BE2C (cell line): ENCODE measurements around the gene MAP6D1.
A peak's percentile ranks its signal among the peaks of the same experiment; 100 is the strongest.

Experiments used
- DNase-seq: peaks from one replicate; pipeline ENCODE4 v3.0.0-alpha.2; 2020
- H3K27me3 ChIP-seq: fragments of 250-450 bp; sonication (Bioruptor Pico); 2 replicates; pipeline ENCODE4 v1.5.1; 2020; ENCODE audit warnings: mild to moderate bottlenecking
- H3K36me3 ChIP-seq: fragments of 250-450 bp; sonication (Bioruptor Pico); 2 replicates; pipeline ENCODE4 v1.5.1; 2020; ENCODE audit warnings: mild to moderate bottlenecking
- H3K4me1 ChIP-seq: fragments of 250-450 bp; sonication (Bioruptor Pico); 2 replicates; pipeline ENCODE4 v1.5.1; 2020
- H3K4me3 ChIP-seq: 2 replicates; pipeline ENCODE4 v1.5.1; 2011; ENCODE audit warnings: low read depth, low read length
- H3K9me3 ChIP-seq: fragments of 250-450 bp; sonication (Bioruptor Pico); 2 replicates; pipeline ENCODE4 v1.5.1; 2020
- CTCF ChIP-seq: IDR thresholded peaks from 2 replicates; pipeline ENCODE4 v1.5.1; 2012; ENCODE audit warnings: mild to moderate bottlenecking, low read depth, low read length

MAP6D1 gene

GRCh38 chr3:183827809-183828537 lies 2.6 kb upstream of the MAP6D1 start:
- Histone ChIP-seq H3K4me3 (no peak overlapping the region), H3K9me3 (no peaks in the 10 kb centered on the region), H3K36me3 (peaks cover 8% of the 10 kb centered on the region), H3K27me3 (no peaks in the 10 kb centered on the region), H3K4me1 (peaks cover 6% of the 10 kb centered on the region; the same call in 1 of the 2 replicates)
- TF ChIP-seq CTCF = no peak
- DNase-seq = no peak

GRCh38 chr3:183826448-183827250 lies 1.3 kb upstream of the MAP6D1 start:
- no peak for TF ChIP-seq CTCF
- H3K9me3 ChIP-seq = no peaks in the 10 kb centered on the region
- DNase-seq = no peak
- peak overlapping the region; percentile 50; the same call in 1 of the 2 replicates for H3K4me3 ChIP-seq
- H3K27me3 ChIP-seq = no peaks in the 10 kb centered on the region
- peaks cover 6% of the 10 kb centered on the region; the same call in 1 of the 2 replicates for H3K4me1 ChIP-seq
- no peaks in the 10 kb centered on the region; the same call in 1 of the 2 replicates for H3K36me3 ChIP-seq

GRCh38 chr3:183824761-183825455 lies 469 bp downstream of the MAP6D1 start:
- peak overlapping the region; percentile 75 for H3K4me3 ChIP-seq
- peak; percentile 38 for DNase-seq
- no peaks in the 10 kb centered on the region for H3K27me3 ChIP-seq
- no peaks in the 10 kb centered on the region for H3K9me3 ChIP-seq
- peaks cover 6% of the 10 kb centered on the region; the same call in 1 of the 2 replicates for H3K4me1 ChIP-seq
- no peaks in the 10 kb centered on the region; the same call in 1 of the 2 replicates for H3K36me3 ChIP-seq
- no peak for TF ChIP-seq CTCF

GRCh38 chr3:183823963-183824362 lies 1.4 kb downstream of the MAP6D1 start:
- no peak for DNase-seq
- Histone ChIP-seq H3K4me1 (peaks cover 6% of the 10 kb centered on the region; the same call in 1 of the 2 replicates), H3K4me3 (peak overlapping the region; percentile 75), H3K27me3 (no peaks in the 10 kb centered on the region), H3K36me3 (no peaks in the 10 kb centered on the region), H3K9me3 (no peaks in the 10 kb centered on the region)
- TF ChIP-seq CTCF = peak; percentile 9; the same call in 1 of the 2 replicates

- Histone ChIP-seq H3K27me3 (no peaks in the 10 kb centered on the region), H3K4me1 (peaks cover 6% of the 10 kb centered on the region; the same call in 1 of the 2 replicates), H3K4me3 (no peak overlapping the region), H3K36me3 (no peaks in the 10 kb centered on the region), H3K9me3 (no peaks in the 10 kb centered on the region)
- DNase-seq = no peak
- TF ChIP-seq CTCF = no peak
Observed at GRCh38 chr3:183822631-183823030, 2.7 kb downstream of the MAP6D1 start.
